T-helper 1 cell (primary cell): ENCODE data around the gene HRH2.

ENCODE experiments used
- DNase-seq, 5 donors: peaks; one replicate each; pipeline ENCODE4 v3.0.0-alpha.2; 2012 to 2020

Gene HRH2

DNA sequence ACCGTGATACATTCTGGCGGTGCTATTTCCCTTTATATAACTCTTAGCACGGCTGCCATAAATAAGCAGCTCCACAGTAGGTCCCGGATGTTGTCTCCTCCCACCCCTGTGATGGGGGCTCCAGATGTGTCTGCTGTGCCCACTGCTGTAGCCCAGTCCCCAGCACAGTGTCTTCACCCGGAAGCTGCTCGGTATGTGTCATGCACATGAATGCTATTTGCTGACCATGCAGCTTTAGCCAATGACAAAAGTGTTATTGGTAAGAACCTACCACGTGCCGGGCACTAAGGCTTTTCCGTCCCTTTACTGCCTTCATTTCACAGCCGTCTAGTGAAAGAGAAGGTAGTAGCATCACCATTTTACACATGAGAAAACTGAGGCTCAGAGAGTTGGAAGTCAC, 20.2 kb downstream of the HRH2 start:
- no peak for DNase-seq

DNA sequence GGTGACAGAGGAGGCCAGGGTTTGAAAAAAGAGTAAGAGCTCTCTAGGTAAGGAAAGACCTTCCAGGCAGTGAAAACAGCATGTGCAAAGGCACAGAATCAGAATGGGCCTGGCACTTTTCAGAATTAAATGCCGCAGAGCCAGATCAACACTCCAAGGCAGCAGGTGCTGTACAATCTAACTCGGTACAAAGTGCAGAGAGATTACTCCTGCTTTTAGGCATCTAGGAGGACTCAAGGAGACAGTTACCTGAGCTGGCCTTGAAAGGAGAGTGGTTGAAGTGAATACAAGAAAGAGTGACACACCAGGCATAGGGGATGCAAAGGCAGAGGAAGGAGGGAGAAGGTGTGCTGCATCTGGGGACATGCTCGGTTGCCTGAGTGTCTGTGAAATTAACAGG, 21.5 kb downstream of the HRH2 start:
- no peak for DNase-seq

DNA sequence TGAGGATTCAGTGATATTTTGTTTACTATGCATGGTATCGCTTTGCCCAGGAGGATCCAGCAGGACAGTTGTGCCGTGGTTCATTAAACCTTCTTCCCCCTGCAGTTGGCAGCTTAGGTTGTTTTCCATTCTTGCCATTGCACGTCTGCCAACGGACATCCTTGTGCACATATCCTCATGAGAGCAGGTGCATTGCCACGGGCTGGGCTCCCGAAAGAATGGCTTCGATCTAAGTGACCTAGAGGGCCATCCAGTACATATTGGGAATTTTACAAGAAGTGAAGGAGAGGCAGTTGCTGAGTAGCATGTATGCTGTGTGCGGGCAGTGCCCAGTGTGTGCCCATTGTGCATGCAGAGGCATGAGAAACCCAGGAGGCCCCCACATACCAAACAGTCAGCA, 22.1 kb downstream of the HRH2 start:
- no peak for DNase-seq

DNA sequence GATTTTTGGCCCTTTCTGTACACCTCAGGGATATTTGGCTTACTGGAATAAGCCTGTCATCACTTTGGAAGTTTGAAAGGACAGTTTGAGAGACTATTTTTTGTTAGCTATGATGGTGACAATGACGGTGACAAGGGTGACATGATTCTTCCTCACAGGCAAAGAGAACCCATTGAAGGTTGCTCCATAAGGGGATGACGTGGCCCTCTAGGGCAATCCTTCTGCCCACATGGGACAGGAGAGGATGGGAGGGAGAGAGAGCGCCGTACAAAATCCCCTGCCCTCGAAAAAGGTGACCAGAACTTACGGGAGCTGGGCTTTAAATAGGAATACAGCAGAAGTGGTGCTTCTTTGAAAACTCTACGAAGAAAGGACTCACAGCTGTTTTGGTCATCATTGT, 22.6 kb downstream of the HRH2 start:
- DNase-seq, result no peak

DNA sequence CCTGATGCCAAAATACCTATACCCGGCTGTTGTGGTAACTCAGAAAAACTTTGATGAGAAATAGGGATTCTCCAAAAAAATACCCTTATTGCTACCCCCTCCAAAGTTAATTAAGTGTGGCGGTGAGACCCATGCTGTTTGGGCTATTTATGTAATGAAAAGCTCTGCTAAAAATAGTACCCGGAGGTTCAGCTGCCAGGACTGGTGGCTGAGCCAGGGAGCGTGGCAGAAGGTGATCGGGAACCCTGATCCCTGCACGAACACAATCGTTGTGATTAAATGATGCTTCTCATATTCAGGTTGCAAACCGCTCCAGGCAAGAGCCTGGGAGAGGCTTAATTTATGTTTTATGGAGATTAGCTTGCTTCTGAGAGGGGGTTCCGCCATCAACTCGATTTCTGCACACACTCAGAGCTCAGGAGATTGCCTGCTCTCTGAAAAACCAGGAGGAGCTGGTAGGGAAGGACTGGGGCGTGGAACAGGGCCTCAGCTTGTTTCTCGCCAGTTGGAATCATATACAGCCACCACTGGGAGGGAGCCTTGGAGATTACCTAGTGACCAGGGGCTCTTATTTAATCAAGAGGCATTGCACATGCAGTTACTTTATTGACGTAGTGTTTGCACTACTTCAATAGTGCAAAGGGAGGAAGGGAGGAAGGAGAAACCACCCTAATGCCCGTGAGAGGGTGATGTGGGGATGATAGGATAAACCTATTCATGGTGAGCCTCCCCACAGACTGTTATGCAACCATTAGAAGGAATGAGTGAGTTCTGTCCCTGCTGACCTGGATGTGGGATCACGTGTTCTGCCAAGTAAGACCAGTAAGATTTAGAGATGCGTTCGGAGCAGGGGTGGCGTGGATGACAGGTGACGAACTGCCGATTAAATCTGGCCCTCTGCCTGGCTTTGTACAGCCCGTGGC, 23.4 kb downstream of the HRH2 start:
- DNase-seq, result no peak

DNA sequence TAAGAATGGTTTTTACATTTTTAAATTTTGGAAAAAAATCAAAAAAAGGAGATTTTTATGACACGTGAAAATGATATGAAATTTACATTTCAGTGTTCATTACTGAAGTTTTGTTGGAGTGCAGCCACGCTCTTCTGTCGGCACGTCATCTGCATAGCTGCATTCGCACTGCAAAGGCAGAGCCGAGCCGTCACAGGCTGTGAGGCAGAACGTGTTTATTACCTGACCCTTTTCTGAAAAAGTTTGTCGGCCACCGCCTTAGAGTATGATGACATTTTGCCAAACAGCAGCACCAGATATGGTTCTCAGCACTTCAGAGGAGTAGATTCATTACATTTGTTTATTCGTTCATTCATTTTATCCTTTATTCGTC, 24.1 kb downstream of the HRH2 start:
- no peak for DNase-seq

DNA sequence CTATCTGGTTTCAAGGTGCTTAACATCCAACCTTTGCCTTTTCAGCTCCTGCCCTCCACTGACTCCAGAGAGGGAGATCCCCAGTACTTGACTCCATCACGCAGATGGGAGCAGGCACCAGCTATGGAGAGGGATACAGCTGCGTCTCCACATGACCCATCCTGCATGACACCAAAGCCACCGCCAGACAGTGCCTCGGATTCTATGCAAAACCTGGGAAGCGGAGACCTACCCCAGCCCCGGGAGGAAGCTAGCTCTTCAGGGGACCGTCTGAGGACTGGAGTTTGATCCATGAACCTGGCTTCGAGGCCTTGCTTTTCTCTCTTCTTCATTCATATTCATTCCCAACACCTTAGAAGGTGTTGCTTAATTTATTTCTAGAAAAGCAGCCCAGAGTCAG, 24.8 kb downstream of the HRH2 start:
- no peak for DNase-seq

DNA sequence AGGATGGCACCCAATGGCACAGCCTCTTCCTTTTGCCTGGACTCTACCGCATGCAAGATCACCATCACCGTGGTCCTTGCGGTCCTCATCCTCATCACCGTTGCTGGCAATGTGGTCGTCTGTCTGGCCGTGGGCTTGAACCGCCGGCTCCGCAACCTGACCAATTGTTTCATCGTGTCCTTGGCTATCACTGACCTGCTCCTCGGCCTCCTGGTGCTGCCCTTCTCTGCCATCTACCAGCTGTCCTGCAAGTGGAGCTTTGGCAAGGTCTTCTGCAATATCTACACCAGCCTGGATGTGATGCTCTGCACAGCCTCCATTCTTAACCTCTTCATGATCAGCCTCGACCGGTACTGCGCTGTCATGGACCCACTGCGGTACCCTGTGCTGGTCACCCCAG, 25.4 kb downstream of the HRH2 start:
- DNase-seq, result no peak

DNA sequence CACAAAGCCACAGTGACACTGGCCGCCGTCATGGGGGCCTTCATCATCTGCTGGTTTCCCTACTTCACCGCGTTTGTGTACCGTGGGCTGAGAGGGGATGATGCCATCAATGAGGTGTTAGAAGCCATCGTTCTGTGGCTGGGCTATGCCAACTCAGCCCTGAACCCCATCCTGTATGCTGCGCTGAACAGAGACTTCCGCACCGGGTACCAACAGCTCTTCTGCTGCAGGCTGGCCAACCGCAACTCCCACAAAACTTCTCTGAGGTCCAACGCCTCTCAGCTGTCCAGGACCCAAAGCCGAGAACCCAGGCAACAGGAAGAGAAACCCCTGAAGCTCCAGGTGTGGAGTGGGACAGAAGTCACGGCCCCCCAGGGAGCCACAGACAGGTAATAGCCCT, 26.1 kb downstream of the HRH2 start:
- DNase-seq, result no peak

DNA sequence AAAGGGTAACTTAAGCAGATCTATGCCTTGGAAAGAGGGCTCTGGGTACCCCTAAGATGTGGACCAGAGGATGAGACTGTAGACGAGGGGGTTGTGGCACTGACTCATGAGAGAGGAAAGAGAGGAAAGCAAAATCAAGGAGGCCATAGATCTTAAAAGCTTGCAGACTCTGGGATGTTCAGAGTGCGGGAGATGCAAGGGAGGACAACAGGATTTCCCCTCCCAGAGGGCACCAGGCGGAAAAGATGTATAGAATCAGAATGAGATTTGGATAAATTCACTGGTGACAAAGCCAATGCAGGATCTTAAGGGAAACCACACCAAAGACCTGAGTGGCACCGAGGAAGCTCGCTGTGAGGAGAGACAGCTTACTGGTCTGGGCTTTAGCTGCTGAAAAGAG, 27.1 kb downstream of the HRH2 start:
- no peak for DNase-seq

DNA sequence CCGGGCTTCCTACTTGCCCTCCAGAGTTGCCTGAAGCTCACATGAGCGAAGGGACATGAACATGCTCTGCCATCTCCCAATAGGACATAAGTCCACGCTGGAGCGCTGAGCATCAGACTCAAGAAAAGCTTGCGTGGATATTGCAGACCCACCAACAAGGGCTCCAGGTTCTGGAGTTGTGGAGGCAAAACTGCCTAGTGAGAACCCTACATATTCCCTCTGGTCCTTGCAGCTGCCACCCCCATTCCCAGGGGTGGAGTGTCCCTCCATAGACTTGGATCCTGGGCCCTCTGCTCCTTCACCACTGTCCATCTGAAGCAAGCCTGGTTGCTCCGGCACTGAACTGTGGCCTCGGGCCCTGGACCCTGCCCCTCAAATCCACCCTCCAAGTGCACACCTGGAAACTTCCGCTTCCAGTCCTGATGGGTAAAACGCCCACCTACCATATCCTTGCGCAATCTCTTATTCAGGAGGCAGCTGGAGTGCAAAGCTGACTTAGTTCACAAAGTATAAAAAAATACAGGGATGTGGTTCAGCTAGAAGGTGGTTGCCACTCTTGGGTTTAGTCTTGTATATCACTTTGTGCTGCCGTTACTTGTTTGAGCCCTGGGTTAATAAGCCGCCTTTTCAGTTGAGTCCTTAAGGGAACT, 28.0 kb downstream of the HRH2 start:
- no peak for DNase-seq

DNA sequence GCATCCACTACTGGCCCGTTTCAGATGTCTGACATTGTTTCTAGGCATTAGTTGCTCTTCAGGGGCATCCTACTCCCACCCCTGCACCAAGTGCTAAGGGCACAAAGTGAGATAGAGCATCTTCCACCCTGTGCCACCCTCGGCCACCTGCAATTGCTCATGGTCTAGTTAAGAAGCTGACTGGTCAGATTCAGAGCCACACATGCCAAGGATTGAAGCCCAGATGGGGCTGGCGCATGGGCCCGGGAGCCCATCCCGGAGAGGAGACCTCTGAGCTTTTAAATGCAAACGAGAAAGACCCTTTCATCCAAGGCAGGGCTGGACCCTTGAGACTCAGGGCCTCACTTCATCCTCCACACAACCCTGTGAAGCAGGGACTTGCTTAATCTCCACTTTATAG, 28.5 kb downstream of the HRH2 start:
- no peak for DNase-seq

DNA sequence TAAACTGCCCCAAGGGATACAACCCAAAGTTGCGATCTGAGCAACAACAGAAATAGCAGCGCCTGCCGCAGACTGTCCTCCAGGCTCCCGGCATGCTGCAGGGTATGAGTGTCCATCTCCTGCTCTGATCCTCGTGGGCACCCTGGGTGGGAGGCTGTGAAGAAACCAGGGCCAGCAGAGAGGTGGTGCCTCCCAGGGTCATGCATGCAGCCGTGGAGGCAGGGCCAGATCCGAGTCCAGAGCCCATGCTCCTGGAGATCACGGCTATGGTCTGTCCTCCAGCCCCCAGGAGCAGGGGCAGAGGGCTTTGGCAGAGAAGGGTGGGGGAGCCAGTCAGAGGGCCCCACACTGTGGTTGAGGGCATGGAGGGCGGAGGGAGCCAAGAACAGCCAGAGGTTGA, 29.0 kb downstream of the HRH2 start:
- no peak for DNase-seq

DNA sequence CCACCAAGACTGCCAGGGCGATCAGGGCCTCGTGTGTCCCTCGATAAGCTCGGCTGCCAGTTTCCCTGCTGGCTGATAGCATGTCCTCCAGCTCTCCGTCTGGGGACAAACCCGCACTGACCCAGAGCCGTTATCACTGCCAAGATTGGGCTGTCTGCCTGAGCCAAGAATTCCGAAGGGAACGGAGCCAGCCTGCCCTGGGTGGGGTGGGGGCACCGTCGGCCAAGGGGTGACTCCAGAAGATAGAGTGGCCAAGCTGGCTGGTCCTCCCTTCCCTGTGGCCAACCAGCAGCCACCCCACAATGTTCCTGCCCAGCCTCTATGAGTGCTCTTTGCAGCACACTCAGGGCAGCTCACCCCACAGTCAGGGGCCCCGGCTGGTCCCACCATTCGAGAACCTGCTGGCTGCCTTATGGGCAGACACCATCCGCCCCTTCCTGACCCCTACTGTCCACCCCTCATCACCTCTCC, 29.4 kb downstream of the HRH2 start:
- no peak for DNase-seq

DNA sequence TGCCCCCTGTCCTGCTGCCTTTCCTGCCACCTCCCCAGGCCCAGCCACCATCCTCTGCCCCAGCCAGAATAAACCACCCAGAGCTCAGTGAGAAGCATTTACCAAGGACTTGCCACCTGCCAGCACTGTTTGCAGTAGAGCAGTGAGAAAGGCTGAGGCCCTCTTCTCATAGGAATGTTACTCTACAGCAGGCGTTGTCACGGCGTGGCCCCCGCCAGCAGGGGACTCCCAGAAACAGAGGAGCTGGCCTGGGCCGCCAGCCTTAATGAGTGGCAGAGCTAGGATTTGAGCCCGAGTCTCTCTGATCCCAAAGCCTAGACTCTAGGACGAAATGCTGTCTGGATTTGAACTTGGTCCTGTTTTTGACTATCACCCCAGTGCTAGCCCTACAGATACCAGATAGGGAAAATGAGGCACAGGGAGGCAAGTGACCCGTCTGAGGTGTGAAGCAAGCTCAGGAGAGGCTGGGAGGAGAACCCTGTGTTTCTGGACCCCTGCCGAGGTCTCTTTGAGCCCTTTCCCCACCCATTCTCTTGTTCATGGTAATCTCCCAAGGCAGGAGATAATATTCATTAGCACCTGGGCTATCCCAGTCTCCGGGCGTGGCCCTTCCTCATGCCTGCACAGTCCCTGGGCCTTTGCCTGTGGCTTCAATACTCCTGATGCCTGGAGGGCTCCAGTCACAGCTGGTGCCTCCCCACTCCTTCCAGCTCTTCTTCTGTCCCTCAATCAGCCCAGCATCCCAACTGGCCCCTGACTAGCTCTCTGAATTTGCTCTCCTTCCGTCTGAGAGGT, 30.7 kb downstream of the HRH2 start:
- DNase-seq, result no peak

DNA sequence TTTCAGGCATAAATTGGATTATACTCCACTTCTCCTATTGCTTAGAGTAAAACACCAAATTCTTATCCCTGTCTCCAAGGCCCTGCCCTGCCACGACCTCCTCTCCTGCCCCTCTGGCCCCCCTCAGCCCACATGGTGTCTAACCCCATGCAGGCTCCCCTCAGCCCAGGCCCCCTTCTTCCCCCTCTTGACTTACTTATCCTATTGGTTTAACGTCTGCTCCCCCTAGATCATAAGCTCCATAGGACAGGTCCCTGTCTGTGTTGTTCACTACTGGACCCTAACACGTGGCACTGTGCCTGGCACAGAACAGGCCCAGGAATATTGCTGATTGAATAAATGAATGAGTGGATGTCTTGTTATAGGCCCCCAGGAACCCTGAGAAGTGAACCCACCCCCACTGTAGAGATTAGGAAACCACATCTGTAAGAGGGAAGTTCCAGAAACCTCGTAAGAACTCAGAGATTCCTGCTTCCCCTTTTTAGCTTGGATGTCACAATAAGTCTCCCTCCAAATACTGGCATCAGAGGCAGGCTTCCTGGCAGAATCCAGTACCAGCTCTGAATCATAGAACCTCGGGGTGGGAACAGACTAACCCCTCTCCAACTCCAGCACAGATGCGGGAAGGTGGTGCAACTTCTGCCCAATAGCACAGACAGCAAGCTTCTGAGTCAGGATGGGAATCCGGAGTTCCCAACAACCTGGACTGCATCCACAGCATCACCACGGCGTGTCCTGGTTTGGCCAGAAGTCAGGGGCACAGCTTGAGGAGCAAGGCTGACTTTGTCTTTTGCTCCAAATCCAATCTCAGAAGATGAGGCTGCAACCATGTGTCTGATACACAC, 31.5 kb downstream of the HRH2 start:
- DNase-seq, result no peak

DNA sequence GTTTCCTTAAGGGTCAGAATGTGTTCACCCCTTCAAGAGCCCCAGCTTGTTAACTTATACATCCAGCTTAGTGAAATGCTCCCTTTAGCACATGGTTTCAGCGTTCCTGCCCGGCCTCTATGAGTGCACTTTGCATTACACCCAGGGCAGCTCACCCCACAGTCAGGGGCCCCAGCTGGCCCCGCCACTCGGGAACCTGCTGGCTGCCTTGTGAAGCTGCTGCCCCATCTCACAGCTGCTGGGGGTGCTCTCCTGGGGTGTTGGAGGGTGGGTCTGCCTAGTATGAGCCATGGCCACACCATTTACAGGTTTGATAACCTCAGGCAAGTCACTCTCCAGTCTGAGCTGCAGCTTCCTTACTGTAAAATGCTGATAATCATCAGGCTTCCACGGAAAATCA, 32.2 kb downstream of the HRH2 start:
- DNase-seq, result no peak

DNA sequence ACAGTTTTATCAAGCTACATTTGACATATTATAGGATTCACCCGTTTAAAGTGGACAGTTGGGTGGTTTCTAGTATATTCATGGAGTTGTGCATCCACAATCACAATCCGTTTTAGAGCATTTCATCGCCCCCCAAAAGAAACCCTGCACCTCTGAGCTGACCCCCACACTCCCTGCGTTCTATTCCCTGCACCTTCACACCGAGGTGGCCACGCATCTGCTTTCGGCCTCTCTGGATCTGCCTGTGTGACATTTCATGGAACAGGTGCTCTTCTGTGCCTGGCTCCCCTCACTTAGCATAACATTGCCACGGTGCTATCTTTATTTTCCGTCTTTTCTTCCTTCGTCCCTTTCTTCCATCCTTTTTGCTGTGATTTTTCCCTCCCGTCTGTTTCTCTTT, 32.7 kb downstream of the HRH2 start:
- DNase-seq, result no peak

DNA sequence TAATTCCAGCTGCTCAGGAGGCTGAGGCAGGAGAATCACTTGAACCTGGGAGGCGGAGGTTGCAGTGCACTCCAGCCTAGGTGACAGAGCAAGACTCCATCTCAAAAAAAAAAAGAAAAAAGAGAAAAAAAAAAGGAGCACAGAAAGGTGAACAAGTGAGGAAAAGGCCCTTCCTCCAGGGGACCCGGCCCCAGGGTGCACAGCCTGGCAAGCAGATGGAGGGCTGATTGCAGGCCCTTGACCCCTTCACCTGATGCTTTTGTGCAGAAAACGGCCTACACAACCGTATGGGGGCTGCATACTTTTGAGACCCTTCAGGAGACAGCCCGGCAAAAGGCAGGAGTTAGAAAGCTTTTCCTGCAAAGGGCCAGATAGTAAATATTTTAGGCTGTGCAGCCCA, 33.9 kb downstream of the HRH2 start:
- no peak for DNase-seq

DNA sequence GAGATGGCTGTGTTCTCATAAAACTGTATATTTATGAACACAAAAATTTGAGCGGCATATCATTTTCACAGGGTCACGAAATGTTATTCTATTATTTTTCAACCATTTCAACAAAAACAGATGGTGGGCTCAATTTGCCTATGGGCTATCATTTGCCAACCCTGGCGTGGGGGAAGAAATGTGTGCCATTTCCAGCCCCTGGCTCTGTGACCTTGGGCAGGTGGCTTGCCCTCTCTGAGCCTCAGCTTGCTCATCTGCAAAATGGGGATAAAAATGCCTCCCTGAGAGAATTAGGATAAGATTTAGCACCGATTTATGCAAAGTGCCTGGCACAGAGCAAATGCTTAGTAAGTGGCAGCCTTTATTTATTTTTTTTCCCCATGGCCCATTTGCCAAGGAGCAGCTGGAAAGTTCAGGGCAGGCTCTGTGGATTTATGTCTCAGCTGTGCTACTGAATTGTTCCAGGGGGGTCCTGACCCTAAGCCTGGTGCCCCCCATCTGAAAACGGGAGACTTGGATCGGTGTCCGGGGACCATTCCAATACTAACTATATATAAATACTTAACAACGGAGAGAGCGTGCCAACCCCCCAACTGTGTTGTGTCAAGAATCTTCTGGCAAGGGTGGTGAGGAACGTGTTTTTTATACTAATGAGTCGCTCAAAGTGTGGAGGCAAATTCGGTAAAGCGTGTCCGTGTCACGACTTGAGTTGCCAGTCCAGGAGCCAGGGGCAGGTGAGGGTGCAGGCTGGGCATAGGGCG, 34.5 kb downstream of the HRH2 start:
- DNase-seq, result no peak

DNA sequence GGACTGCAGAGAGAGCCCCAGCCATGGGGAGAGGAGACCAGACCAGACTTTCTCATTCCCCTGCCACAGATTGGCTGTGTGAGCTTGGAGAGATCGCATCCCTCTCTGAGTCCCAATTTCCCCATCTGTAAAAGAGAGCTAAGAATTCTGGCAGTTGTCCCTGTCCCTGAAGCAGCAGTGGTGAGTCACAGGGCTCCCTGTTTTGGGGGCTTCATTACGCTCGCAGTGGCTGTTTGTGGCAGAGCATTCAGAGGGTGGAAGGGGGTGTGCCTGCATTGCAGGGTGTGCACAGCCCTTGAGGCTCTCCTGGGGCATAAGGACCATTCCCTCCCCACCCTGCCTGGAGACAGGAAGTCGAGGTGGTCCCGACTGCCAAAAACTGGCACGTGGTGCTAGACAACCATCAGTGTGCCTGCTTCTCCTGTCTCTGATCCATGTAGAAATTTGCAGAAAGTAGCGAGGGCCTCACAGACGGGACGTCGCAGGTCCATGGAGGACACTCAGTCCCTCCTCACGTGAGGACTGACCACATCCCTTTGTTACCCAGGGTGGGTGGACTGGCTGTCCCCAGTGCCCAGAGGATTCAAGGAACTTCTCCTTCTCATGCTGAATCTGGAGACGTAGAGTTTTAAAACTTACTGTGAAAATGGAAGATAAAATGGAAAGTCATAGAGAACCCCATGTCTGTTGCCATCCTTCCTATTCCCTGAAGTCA, 35.3 kb downstream of the HRH2 start:
- DNase-seq, result no peak
